CD4-positive, alpha-beta T cell treated with Interleukin-15 for 4 hours (primary cell): ENCODE measurements around the gene RAD50.

Experiments
- DNase-seq: peaks from one replicate; pipeline ENCODE4 v3.0.0-alpha.2; 2020; ENCODE audit warnings: low spot score

Gene RAD50

GRCh38 chr5:132662004-132662401 lies 105.2 kb downstream of the RAD50 start:
- no peak for DNase-seq

DNA sequence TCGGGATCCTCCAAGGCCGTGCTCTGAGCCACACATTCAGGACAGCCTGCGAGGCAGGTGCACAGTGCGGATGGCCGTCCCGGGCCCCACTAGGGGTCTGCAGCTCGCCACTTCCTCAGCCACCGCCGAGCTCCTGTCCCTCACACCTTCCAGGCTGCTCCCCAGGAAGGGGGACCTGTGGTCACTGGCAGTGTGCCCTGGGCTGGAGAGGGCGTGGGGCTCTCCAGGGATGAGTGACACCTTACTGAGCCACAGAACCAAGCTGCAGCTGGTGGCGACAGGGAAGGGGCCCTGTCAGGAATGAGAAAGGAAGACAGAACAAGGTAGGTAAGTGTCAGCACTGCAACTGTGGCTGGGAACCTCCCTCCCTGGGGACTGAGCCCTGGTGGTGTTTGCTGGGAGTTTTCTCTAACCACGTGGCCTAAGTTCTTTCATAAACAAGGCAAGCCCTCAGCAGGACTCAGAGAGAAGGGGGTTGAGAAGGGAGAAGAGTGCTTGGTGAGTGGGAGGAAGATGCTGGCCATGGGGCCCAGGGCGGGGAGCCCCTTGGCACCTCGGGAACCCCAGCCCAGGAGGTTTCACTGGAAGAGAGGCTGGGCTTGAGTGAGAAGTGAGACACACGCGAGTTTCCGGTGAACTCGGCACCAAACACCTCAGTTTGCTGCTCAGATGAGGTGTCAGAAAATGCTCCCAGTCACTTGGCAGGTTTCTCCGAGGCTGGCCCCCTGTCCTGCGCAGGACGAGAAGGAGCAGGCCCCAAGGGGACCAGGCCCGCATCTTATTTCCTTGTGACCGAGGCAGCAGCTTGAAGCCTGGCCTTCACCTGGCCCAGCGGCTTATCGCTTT lies 106.4 kb downstream of the RAD50 start:
- peak; percentile 36 for DNase-seq

- DNase-seq = peak; percentile 25
These were observed 107.3 kb downstream of the RAD50 start for GRCh38 chr5:132663771-132664695.

GRCh38 chr5:132664696-132665209 lies 108.0 kb downstream of the RAD50 start:
- DNase-seq = no peak

DNA sequence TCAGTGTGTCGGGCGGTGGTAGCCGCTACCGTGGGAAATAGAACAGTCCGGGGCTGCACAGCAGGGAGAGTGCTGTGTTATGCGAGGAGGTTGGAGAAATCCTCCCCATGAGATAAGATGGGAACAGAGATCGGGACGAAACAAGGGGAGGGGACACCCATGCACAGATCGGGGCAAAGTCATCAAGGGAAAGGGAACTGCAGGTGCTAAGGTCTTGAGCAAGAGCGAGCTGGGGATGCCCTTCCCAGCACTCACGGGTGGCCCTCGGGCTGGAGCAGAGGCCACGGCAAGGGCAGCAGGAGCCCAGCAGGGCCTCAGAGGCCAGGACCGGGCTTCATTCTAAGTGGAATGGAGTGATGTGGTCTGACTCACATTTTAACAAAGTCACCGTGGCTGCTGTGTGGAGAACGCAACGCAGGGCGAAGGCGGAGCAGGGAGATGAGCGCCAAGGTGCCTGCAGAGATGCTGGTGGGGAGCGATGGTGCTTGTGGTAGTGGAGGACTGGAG lies 108.8 kb downstream of the RAD50 start:
- no peak for DNase-seq

DNA sequence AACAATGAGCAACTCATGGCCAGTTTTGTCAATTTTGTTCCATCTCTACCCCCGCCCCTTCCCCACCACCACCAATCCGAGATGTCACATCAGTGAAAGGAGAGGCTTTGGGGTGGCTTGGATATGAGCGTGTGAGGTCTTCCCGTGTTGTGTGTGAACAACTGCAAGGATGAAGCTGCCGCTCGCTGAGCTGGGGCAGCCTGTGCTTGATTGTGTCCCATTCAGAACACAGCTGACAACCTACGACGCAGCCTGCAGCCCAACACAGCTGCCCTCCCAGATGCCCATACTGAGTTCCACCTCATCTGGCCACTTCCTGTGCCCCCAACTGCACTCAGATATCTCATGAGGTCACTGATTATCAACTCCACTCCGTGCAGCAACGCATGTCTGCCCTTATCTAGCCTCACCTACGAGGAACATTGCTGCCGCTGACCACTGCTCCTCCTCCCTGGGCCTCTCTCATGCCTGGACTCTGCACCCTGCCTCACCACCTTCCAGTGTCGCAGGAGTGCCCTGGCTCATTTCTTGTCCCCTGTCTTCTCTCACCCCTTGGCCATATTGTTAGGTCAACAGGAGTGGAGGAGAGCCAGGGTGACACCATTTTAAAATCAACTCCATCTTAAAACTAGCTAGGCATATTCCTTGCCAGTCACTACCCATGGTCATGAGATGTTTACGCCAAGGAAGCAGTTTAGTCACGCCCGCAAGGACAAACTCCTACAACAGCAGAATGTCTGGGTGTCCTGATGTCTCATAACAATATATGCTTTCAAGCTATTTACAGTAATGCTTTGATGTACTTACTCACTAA lies 109.7 kb downstream of the RAD50 start:
- no peak for DNase-seq

GRCh38 chr5:132667309-132667708 lies 110.5 kb downstream of the RAD50 start:
- DNase-seq = no peak

DNA sequence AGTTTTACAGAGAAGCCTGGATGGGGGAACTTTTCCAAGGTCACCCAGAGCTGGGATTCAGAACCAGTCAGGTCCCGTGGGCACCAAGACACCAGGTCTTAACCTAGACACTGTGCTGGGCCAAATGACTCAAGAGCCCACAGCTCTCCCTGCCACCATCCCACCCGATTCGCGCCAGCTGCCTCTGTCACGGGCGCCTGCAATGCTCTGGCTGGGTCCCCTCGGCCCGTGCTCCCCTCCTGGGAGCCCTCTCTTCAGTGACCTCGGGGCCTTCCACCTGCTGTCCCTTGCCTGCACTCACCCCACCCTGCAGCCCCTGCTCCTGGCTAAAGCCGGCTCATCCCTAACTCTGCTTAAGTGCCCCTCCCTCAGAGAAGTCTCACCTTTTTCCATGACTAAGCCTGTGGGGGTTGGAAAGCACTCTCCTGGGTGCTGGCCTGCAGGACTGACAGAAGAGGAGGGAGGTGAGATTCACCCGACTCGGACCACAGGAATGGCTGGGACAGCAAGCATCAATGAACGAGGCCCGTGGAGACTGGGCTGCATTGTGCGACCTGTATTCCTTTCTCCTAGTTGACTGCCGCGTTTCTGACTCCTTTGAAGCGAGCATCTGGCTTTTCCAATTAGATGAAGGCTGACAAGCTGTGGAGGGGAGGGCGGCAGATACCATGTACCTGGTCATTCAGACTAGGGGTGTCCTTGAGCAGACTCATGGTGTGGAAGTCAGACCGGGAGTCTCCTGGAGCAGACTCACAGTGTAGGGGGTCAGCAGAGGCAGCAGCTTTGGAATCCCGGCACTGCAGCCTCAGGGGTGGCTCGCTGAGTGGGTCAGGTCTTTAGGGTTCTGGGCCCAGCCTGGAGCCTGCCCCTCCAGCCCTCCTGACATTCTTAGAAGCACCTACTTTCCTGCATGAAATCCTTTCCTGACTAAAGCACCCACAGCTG lies 111.3 kb downstream of the RAD50 start:
- no peak for DNase-seq

DNA sequence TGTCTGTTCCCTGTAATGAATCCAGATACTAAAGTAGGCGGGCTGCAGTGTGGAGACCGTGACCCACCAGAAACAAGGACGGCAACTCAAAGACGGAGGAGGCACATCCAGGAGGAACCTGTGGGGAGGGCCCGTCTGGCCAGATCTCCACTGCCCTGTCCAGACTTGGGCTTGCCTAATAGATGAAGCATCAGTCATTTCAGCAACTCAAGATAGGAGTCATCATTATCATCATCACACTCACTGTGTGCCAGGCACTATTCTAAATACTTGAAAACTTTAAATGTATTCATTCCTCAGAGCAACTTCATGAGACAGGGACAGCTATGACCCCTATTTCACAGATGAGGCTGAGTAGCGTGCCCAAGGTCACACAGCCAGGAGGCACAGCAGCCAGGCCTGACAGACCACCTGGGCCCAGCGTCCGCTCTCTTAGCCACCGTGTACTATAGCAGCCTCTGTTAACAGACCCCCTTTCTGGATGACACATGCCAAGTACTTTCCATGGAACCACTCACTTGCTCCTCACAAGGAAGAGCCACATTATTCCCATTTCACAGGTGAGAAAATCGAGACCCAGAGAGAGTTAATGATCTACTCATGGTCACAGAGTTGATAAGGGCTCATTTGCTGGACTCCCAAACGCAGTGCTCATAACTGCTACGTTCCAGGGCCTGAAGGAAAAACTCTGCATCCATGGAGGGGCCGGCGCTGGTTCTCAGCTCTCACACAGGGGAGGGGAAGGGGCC lies 112.1 kb downstream of the RAD50 start:
- DNase-seq = no peak

GRCh38 chr5:132669455-132669820 lies 112.7 kb downstream of the RAD50 start:
- DNase-seq = no peak

- no peak for DNase-seq
These were observed 113.4 kb downstream of the RAD50 start for GRCh38 chr5:132669966-132670882.

DNA sequence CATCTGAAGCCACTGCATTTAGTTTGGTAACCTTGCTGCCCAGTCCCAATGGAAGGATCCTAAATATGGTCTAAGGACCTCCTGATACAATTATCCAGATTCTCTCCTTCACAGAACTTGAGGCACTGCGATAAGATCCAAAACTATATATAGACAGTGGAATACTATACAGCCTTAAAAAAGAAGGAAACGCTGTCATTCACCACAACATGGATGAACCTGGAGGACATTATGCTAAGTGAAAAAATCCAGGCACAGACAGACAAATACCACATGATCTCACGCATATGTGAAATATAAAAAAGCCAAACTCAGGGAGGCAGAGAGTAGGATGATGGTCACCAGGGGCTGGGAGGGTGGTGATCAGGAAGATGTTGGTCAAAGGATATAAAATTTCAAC lies 114.2 kb downstream of the RAD50 start:
- DNase-seq = no peak

GRCh38 chr5:132673488-132673887 lies 116.7 kb downstream of the RAD50 start:
- DNase-seq = no peak

- no peak for DNase-seq
These were observed 117.3 kb downstream of the RAD50 start, which contains the start of gene IL4 for GRCh38 chr5:132673939-132674630. IL4 (plus strand) TSS chr5:132673989; CDS start chr5:132674051, 62 bp downstream.

DNA sequence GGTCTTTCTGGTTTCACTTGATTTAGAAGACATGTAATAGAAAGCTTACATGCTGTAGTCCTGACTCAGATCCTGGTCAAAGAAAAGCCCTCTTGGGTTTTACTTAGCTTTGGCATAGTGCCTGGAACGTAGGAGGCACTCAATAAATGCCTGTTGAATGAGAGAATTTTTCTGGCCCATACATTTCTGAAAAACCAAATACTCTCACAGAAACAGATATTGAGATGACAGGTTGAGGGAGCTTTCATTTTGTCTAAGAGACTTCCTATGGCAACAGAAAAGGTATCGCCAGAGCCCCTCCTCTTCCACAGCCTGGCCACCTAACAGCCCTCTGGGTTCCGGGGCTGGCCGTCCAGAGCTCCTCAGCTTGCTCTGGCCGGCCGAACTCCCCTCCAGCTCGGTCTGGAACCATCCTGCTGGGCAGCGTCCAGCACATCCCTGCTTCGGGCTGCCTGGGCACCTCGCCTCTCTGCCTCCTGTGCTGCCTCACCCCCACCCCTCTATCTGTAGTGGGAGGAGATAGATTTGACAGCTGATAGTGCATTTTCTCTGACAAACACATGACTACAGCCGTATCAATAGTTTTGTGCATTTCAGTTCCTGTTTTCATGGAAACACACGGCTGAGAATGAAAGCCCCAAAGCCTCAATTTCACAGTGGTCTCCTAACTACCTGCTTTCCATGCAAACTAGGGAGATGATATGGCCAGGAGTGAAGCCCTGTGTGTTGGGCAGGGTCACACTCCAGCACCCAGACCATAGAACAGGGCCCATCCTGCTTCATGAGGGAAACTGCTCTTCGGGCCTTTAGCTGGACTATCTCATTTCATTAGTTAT lies 118.1 kb downstream of the RAD50 start:
- no peak for DNase-seq

DNA sequence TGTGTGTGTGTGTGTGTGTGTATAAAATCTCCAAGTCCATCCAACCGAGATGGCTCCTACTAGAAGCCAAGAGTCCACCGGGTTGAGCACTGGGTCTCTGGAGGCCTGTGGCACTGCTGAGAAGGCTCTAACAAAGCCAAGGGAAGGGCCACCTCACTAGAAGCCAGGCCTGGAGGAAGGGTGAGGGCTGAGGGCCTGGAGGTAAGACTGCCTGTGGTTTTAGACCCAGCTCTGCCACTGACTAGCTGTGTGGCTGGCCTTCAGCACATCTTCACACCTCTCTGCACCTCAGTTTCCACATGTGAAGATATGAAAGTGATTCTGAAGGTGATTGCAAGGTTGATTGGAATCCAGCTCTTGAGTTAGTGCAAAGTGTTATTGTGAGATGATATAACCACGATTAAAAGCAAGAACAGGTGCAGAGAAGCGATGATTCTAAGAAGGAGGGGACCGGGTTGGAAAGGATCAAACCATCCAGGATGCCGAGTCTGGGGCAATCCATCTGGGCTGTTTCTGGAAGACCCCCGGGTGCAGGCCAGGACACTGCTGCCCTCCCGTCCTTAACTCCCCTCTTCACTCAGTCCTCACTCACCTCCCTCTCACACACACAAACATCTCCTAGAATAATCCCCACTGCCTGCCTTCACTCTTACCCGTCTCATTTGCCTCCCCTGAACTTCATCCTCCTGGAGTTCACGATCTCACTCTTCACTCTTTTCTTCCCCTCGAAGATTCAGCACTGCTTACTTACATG lies 119.3 kb downstream of the RAD50 start:
- no peak for DNase-seq
